ENCODE results near the gene JADE2. TPM values are rescaled to one million over a fixed set of nuclear protein-coding genes. Genes with fewer than 3 reads are reported as not detected.

JADE2 gene
- total RNA-seq, 2 experiments from 2014 or later, result 120 to 124 TPM

- ChIA-PET CTCF (no interaction called here), POLR2A (no interaction called here)
- Mint-ChIP-seq H3K4me3 (no peak overlapping the region), H3K27me3 (no peaks in the 10 kb centered on the region), H3K27ac (peak overlapping the region; percentile 53), H3K9me3 (no peaks in the 10 kb centered on the region), H3K36me3 (ENCODE audit: low read depth) (peaks cover 94% of the 10 kb centered on the region), H3K4me1 (ENCODE audit: low read depth) (no peaks in the 10 kb centered on the region)
- ATAC-seq (ENCODE audit: poor library complexity), result no peak
- Histone ChIP-seq H3K4me3 (ENCODE audit: low read length) (no peak overlapping the region), H3K27me3 (ENCODE audit: control insufficient read depth in 1 of 2, insufficient read depth in 2 of 2, low read length in 2 of 2) (no peaks in the 10 kb centered on the region), H3K4me1 (ENCODE audit: insufficient read depth, low read length) (peaks cover 29% of the 10 kb centered on the region), H3K9me3 (ENCODE audit: control insufficient read depth in 1 of 2, insufficient read depth in 1 of 2, low read length in 2 of 2) (no peaks in the 10 kb centered on the region), H3K36me3 (ENCODE audit: insufficient read depth, low read length) (peaks cover 98% of the 10 kb centered on the region), H3K27ac (ENCODE audit: low read depth in 1 of 2, low read length in 2 of 2) (peak overlapping the region in 1 of 2 donors; percentile 16)
- DNase-seq, result no peak
- intact Hi-C loops (cut with DNase I, micrococcal nuclease), result no loop called here
- TF ChIP-seq CTCF (IDR thresholded peaks at IDR 0.05), result no peak
Measured at GRCh38 chr5:134570365-134570758, 44.9 kb downstream of the JADE2 start.

- H3K4me3 Mint-ChIP-seq, result no peak overlapping the region
- Histone ChIP-seq H3K27ac (ENCODE audit: low read depth in 1 of 2, low read length in 2 of 2) (no peak overlapping the region), H3K36me3 (ENCODE audit: insufficient read depth, low read length) (peaks cover 99% of the 10 kb centered on the region), H3K27me3 (ENCODE audit: control insufficient read depth in 1 of 2, insufficient read depth in 2 of 2, low read length in 2 of 2) (no peaks in the 10 kb centered on the region), H3K4me3 (ENCODE audit: low read length) (no peak overlapping the region), H3K4me1 (ENCODE audit: insufficient read depth, low read length) (peaks cover 30% of the 10 kb centered on the region), H3K9me3 (ENCODE audit: control insufficient read depth in 1 of 2, insufficient read depth in 1 of 2, low read length in 2 of 2) (no peaks in the 10 kb centered on the region)
- ChIA-PET CTCF (no interaction called here), POLR2A (no interaction called here)
- no peaks in the 10 kb centered on the region for H3K9me3 Mint-ChIP-seq
- intact Hi-C loops (cut with DNase I, micrococcal nuclease), result no loop called here
- no peak for TF ChIP-seq CTCF (IDR thresholded peaks at IDR 0.05)
- H3K36me3 Mint-ChIP-seq (ENCODE audit: low read depth), result peaks cover 97% of the 10 kb centered on the region
- no peak for DNase-seq
- H3K27ac Mint-ChIP-seq, result peak overlapping the region; percentile 53
- no peaks in the 10 kb centered on the region for H3K27me3 Mint-ChIP-seq
- H3K4me1 Mint-ChIP-seq (ENCODE audit: low read depth), result no peaks in the 10 kb centered on the region
- no peak for ATAC-seq (ENCODE audit: poor library complexity)
Measured at GRCh38 chr5:134570886-134571285, 45.4 kb downstream of the JADE2 start.

GRCh38 chr5:134571693-134572405 is 46.4 kb downstream of the JADE2 start:
- Mint-ChIP-seq H3K4me1 (ENCODE audit: low read depth) (no peaks in the 10 kb centered on the region), H3K27ac (peak overlapping the region; percentile 49), H3K4me3 (no peak overlapping the region), H3K9me3 (no peaks in the 10 kb centered on the region), H3K27me3 (no peaks in the 10 kb centered on the region), H3K36me3 (ENCODE audit: low read depth) (peaks cover 98% of the 10 kb centered on the region)
- Histone ChIP-seq H3K27ac (ENCODE audit: low read depth in 1 of 2, low read length in 2 of 2) (no peak overlapping the region), H3K9me3 (ENCODE audit: control insufficient read depth in 1 of 2, insufficient read depth in 1 of 2, low read length in 2 of 2) (no peaks in the 10 kb centered on the region), H3K4me1 (ENCODE audit: insufficient read depth, low read length) (peaks cover 22% of the 10 kb centered on the region), H3K27me3 (ENCODE audit: control insufficient read depth in 1 of 2, insufficient read depth in 2 of 2, low read length in 2 of 2) (no peaks in the 10 kb centered on the region), H3K4me3 (ENCODE audit: low read length) (no peak overlapping the region), H3K36me3 (ENCODE audit: insufficient read depth, low read length) (peaks cover 99% of the 10 kb centered on the region)
- intact Hi-C loops (cut with DNase I, micrococcal nuclease), result no loop called here
- CTCF ChIA-PET, result no interaction called here
- POLR2A ChIA-PET, result no interaction called here
- DNase-seq, result no peak
- no peak for TF ChIP-seq CTCF (IDR thresholded peaks at IDR 0.05)
- no peak for ATAC-seq (ENCODE audit: poor library complexity)
